ENCODE measurements around the gene ZBTB11.
"Not testable (repeated sequence)": the region's sequence is repeated elsewhere in the genome, so short reads cannot be mapped to it uniquely, and the experiment has no call there.

ZBTB11 gene

DNA sequence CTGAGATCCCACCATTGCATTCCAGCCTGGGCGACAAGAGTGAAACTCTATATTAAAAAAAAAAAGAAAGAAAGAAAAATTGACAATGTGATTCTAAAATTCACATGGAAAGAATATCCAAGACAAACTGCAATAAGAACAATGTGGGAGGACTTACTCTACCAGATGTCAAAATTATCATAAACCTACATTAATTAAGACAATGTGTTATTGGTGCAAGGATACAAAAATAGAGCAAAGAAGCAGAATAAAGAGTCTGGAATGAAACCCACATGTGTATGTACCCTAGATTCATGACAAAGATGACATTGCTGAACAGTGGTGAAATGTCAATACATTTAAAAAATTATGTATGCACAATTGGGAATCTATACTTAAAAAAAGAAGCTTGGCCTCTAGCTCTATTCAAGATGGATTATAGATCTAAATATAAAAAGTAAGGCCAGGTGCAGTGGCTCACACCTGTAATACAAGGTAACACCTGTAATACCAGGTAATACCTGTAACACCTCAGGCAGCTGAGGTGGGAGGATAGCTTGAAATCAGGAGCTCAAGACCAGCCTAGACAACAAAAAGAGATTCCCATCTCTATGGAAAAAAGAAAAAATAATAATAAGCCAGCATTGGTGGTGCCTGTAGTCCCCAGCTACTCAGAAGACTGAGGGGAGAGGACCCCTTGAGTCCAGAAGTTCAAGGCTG is 45.7 kb downstream of the ZBTB11 start:
- Mint-ChIP-seq H3K27ac (no peak overlapping the region), H3K9me3 (no peaks in the 10 kb centered on the region), H3K4me1 (ENCODE audit: low read depth) (peaks cover under 1% of the 10 kb centered on the region), H3K4me3 (no peak overlapping the region), H3K27me3 (no peaks in the 10 kb centered on the region), H3K36me3 (ENCODE audit: low read depth) (no peaks in the 10 kb centered on the region)

DNA sequence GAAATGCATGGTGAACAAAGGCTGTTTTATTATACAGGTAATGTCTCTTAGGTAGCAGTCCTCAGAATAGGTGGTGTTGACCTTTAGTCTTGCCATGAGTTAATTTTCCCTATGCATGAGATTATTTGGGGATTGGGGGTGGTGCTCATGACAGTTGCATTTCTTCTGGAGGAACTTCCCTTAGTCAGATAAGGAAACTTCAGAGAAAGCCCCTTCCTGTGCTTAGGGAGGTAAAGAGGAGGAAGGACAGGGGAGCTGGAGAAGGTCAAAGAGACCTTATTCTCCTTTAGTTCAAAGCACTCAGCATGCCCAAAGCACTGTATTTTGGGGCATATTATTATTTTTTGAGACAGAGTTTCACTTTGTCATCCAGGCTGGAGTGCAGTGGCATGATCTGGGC is 47.7 kb downstream of the ZBTB11 start:
- Mint-ChIP-seq H3K27ac (no peak overlapping the region), H3K9me3 (no peaks in the 10 kb centered on the region)

DNA sequence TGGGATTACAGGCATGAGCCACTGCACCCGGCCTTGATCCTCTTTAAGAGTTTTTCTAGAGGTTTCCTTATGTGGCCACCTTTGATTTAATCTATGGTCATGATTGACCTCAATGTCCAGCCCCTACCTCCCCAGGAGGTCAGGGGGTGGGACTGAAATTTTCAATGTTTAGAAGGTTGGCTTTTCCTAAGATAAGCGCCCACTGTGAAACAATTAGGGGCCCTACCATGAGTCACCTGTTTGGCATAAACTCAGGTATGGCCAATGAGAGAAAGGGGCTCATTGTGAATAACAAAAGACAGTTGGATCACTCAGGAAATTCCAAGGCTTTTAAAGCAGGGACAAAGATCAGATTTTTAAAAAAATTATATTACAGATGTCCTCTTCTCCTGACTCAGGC is 51.1 kb downstream of the ZBTB11 start:
- Mint-ChIP-seq H3K4me1 (ENCODE audit: low read depth) (no peaks in the 10 kb centered on the region), H3K27me3 (no peaks in the 10 kb centered on the region), H3K4me3 (no peak overlapping the region), H3K27ac (no peak overlapping the region), H3K36me3 (ENCODE audit: low read depth) (no peaks in the 10 kb centered on the region), H3K9me3 (no peaks in the 10 kb centered on the region)

More for the DNA sequence above, 47.7 kb downstream of the ZBTB11 start:
- Mint-ChIP-seq H3K27me3 (no peaks in the 10 kb centered on the region), H3K36me3 (ENCODE audit: low read depth) (no peaks in the 10 kb centered on the region), H3K4me1 (ENCODE audit: low read depth) (no peaks in the 10 kb centered on the region), H3K4me3 (no peak overlapping the region)

DNA sequence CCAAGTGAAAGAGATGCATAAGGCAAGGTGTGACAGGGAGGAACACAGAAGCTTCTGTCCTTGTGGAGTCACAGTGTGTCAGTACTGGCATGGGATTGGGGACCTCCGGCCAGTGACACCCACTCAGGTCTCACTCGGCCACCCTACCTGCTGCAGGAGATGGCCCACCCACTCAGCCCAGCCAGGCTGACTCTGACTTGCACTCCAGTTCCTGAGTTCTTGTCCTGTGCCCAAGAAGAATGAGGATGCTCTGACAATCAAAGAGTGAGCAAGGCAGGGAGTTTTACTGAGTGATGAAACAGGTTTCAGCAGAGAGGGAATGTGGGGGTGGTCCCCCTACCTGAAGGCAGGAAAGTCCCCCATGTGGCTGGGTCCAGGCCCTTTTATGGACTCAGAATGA is 52.1 kb downstream of the ZBTB11 start:
- Mint-ChIP-seq H3K36me3 (ENCODE audit: low read depth) (no peaks in the 10 kb centered on the region), H3K4me3 (no peak overlapping the region), H3K9me3 (no peaks in the 10 kb centered on the region), H3K4me1 (ENCODE audit: low read depth) (no peaks in the 10 kb centered on the region), H3K27me3 (no peaks in the 10 kb centered on the region), H3K27ac (no peak overlapping the region)

DNA sequence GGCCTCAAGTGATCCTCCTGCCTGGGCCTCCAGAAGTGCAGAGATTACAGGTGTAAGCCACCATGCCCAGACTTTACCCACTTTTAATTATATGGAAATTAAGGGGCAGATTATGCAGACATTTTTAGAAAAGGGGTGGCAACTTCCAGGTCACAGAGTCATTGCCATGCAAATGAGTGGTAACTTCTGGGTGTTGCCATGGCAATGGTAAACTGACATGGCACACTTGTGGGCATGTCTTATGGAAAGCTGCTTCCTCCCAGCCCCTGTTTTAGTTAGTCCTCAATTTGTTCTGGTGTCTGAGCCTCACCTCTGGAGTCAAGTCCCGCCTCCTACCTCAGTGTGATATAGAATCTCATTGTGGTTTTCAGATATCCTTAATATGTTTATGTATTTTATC is 53.3 kb downstream of the ZBTB11 start:
- H3K27ac Mint-ChIP-seq: no peak overlapping the region
- no peaks in the 10 kb centered on the region for H3K4me1 Mint-ChIP-seq (ENCODE audit: low read depth)
- no peaks in the 10 kb centered on the region for H3K9me3 Mint-ChIP-seq
- H3K27me3 Mint-ChIP-seq: no peaks in the 10 kb centered on the region
- no peak overlapping the region for H3K4me3 Mint-ChIP-seq
- no peaks in the 10 kb centered on the region for H3K36me3 Mint-ChIP-seq (ENCODE audit: low read depth)

DNA sequence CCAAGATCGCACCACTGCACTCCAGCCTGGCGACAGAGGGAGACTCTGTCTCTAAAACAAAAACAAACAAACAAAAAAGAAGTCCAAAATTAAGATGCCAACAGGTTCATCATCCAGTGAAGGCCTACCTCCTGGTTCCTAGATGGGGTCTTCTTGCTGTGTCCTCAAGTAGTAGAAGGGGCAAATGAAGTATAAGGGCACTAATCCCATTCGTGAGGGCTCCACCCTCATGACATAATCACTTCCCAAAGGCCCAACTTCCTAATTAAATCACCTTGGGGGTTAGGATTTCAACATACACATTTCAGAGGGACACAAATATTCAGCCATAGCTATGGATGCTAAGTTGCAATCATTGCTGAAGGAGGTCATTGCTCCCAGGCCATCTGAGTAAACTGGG is 57.2 kb downstream of the ZBTB11 start:
- H3K4me1 Mint-ChIP-seq (ENCODE audit: low read depth): no peaks in the 10 kb centered on the region
- H3K4me3 Mint-ChIP-seq: no peak overlapping the region
- H3K27me3 Mint-ChIP-seq: no peaks in the 10 kb centered on the region
- no peaks in the 10 kb centered on the region for H3K36me3 Mint-ChIP-seq (ENCODE audit: low read depth)
- no peak overlapping the region for H3K27ac Mint-ChIP-seq
- no peaks in the 10 kb centered on the region for H3K9me3 Mint-ChIP-seq

DNA sequence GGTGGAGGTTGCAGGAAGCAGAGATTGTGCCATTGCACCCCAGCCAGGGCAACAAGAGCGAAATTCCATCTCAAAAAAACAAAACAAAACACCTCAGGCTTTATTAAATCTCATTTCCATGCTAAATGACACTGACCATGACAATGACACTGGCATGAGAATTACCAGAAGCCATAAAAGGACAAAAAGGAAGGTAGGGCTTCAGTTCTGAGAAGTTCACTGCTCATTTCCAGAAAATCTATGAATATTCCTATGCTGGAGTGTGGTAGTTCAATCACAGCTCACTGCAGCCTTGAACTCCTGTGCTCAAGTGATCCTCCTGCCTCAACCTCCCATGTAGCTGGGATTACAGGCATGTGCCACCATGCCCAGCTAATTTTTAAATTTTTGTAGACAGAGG is 58.2 kb downstream of the ZBTB11 start:
- H3K36me3 Mint-ChIP-seq (ENCODE audit: low read depth): no peaks in the 10 kb centered on the region
- no peak overlapping the region for H3K27ac Mint-ChIP-seq
- H3K4me1 Mint-ChIP-seq (ENCODE audit: low read depth): no peaks in the 10 kb centered on the region
- H3K27me3 Mint-ChIP-seq: no peaks in the 10 kb centered on the region
- no peaks in the 10 kb centered on the region for H3K9me3 Mint-ChIP-seq
- no peak overlapping the region for H3K4me3 Mint-ChIP-seq

DNA sequence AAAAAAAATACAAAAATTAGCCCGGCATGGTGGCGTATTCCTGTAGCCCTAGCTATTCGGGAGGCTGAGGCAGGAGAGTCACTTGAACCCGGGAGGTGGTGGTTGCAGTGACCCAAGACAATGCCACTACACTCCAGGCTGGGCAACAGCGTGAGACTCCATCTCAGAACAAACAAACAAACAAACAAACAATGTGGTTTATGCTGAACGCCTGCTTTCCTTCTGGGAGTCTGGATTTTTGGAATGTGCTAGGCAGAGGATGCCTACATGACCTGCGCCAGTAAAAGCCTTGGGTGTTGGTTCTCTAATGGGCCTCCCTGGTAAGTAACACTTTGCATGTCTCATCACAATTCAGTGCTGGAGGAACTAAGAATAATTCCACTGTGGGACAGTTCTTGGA is 59.5 kb downstream of the ZBTB11 start:
- H3K27ac Mint-ChIP-seq: no peak overlapping the region
- H3K4me3 Mint-ChIP-seq: no peak overlapping the region
- no peaks in the 10 kb centered on the region for H3K36me3 Mint-ChIP-seq (ENCODE audit: low read depth)
- no peaks in the 10 kb centered on the region for H3K4me1 Mint-ChIP-seq (ENCODE audit: low read depth)
- no peaks in the 10 kb centered on the region for H3K27me3 Mint-ChIP-seq
- no peaks in the 10 kb centered on the region for H3K9me3 Mint-ChIP-seq

DNA sequence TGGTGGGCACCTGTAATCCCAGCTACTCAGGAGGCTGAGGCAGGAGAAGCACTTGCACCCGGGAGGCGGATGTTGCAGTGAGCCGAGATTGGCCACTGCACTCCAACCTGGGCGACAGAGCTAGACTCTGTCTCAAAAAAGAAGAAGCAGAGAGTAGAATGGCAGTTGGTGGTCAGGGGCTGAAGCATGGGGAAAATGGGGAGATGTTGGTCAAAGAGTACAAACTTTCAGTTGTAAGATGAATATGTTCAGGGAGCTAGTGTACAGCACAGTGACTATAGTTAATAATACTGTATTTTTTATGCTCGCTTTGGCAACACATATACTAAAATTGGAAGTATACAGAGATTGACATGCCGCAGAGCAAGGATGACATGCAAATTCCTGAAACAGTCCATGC is 61.4 kb downstream of the ZBTB11 start:
- no peaks in the 10 kb centered on the region for H3K27me3 Mint-ChIP-seq

DNA sequence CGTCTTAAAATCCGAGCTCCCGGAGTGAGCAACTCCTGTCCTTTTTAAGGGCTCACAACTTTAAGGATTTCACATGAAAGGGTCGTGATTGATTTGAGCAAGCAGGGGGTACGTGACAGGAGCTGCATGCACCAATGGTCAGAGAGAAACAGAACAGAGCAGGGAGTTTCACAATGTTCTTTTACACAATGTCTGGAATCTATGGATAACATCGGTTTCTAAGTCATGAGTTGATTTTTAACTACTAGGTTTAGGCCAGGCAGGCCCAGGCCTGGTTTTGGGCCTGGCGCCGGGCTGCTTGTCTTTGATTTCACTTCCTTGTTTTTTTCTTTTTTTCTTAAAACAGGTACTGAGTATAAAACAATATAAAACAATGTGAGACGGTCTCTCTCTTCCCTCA is 63.9 kb downstream of the ZBTB11 start:
- not testable (repeated sequence) for H3K36me3 Mint-ChIP-seq (ENCODE audit: low read depth); H3K27me3 Mint-ChIP-seq; H3K4me1 Mint-ChIP-seq (ENCODE audit: low read depth); H3K4me3 Mint-ChIP-seq; H3K9me3 Mint-ChIP-seq; H3K27ac Mint-ChIP-seq

More for the DNA sequence above, 61.4 kb downstream of the ZBTB11 start:
- Mint-ChIP-seq H3K4me3 (no peak overlapping the region), H3K9me3 (no peaks in the 10 kb centered on the region), H3K36me3 (ENCODE audit: low read depth) (no peaks in the 10 kb centered on the region), H3K4me1 (ENCODE audit: low read depth) (no peaks in the 10 kb centered on the region), H3K27ac (no peak overlapping the region)

DNA sequence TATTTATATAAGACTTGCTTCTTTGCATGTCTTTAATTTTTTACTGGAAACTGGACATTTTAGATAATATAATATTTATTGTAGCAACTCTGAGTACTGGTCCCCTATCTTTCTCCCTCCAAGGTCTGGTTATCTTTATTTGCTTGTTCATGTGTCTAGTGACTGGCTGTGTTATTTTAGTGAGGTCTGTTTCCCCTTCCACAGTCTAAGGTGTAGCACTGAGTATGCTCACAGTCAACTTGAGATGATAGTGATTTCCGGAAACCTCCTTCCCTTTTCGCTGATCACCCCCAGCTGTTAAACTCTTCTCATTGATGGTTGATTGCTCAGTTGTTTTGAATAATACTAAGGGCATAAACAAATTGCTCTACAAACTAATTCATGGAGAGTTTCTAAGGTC is 65.9 kb downstream of the ZBTB11 start:
- no peak overlapping the region for H3K27ac Mint-ChIP-seq
- no peaks in the 10 kb centered on the region for H3K9me3 Mint-ChIP-seq
- H3K4me3 Mint-ChIP-seq: no peak overlapping the region
- no peaks in the 10 kb centered on the region for H3K27me3 Mint-ChIP-seq
- H3K4me1 Mint-ChIP-seq (ENCODE audit: low read depth): no peaks in the 10 kb centered on the region
- no peaks in the 10 kb centered on the region for H3K36me3 Mint-ChIP-seq (ENCODE audit: low read depth)

DNA sequence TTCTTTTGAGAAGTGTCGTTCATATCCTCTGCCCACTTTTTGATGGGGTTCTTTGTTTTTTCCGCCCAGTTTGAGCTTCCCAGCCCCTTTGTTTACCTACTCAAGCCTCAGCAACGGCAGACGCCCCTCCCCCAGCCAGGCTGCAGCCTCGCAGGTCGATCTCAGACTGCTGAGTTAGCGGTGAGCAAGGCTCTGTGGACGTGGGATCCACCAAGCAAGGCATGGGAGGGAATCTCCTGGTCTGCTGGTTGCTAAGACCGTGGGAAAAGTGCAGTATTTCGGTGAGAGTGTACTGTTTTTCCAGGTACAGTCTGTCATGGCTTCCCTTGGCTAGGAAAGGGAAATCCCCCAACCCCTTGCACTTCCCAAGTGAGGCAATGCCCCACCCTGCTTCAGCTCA is 71.5 kb downstream of the ZBTB11 start:
- not testable (repeated sequence) for H3K4me1 Mint-ChIP-seq (ENCODE audit: low read depth); H3K27me3 Mint-ChIP-seq; H3K9me3 Mint-ChIP-seq; H3K27ac Mint-ChIP-seq; H3K4me3 Mint-ChIP-seq; H3K36me3 Mint-ChIP-seq (ENCODE audit: low read depth)

DNA sequence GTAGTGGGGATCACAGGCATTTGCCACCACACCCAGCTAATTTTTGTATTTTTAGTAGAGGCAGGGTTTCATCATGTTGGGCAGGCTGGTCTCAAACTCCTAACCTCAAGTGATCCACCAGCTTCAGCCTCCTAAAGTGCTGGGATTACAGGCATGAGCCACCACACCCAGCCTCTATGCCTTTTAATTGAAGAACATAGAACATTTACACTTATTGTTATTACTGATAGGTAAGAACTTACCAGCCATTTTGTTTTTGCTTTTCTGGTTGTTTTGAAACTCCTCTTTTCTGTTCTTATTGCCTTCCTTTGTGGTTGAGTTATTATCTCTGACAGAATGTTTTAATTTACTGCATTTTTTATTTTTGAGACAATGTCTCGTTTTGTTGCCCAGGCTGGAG is 73.7 kb downstream of the ZBTB11 start:
- Mint-ChIP-seq H3K27ac (no peak overlapping the region), H3K27me3 (no peaks in the 10 kb centered on the region), H3K36me3 (ENCODE audit: low read depth) (peaks cover 5% of the 10 kb centered on the region), H3K4me1 (ENCODE audit: low read depth) (no peaks in the 10 kb centered on the region), H3K9me3 (no peaks in the 10 kb centered on the region), H3K4me3 (no peak overlapping the region)

DNA sequence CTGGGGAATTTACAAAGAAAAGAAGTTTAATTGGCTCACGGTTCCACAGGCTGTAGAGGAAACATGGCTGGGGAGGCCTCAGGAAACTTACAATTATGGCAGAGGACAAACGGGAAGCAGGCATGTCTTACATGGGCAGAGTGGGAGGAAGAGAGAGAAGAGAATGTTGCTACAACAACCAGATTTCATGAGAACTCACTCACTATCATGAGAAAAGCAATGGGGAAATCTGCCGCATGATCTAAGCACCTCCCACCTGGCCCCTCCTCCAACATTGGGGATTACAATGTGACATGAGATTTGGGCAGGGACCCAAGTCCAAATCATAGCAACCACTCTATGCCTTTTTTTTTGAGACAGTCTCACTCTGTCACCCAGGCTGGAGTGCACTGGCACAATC is 74.2 kb downstream of the ZBTB11 start:
- Mint-ChIP-seq H3K4me1 (ENCODE audit: low read depth) (no peaks in the 10 kb centered on the region), H3K4me3 (no peak overlapping the region), H3K27me3 (no peaks in the 10 kb centered on the region), H3K36me3 (ENCODE audit: low read depth) (peaks cover 5% of the 10 kb centered on the region), H3K27ac (no peak overlapping the region), H3K9me3 (no peaks in the 10 kb centered on the region)

Data from stimulated activated naive CD8-positive, alpha-beta T cell treated with anti-CD3 and anti-CD28 coated beads, Interleukin-15, Interleukin-2, amounts not matched to agents 100 ng/mL and 50 ng/mL, for 24 hours (primary cell).